ENCODE measurements around the gene LTBP4. TPM values are rescaled to one million over a fixed set of nuclear protein-coding genes. Genes with fewer than 3 reads are reported as not detected.
A peak's percentile ranks its signal among the peaks of the same experiment; 100 is the strongest.

The LTBP4 gene
- total and polyA plus RNA-seq, 2 of the 13 experiments (the other 11 are each of a cell fraction or from before 2014, with no cell fraction given): 0.86 to 2.3 TPM

DNA sequence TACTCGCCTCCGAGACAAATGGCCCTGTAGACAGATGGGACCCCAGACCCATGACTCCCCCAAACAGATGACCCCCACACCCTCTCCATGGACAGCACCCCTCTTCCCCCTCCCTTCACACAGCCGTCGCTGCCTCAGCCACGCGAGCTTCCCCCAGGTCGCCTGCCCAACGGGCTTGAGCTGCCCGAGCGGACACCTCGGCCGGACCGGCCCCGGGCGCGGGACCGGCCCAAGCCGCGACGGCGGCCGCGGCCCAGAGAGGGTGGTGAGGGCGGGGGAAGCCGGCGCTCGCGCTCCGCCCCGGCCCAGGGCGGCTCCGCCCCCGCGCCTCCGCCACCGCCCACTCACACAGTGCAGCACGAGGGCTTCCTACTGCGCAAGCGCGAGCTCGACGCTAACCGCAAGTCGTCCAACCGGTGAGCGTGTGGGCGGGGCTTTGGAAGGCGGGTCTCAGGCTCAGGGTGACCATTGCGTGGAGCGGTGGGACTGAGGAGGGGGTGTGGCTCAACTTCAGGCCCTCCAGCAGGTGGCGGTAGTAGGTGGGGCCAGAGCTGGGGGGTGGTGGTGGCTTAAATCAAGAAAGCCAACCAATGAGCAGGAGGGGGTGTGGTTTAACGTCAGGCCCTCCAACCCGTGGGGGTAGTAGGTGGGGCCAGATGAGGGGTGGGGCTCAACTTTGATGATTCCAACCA, 30.7 kb upstream of the LTBP4 start (continued):
- TF ChIP-seq, protein P1, sequence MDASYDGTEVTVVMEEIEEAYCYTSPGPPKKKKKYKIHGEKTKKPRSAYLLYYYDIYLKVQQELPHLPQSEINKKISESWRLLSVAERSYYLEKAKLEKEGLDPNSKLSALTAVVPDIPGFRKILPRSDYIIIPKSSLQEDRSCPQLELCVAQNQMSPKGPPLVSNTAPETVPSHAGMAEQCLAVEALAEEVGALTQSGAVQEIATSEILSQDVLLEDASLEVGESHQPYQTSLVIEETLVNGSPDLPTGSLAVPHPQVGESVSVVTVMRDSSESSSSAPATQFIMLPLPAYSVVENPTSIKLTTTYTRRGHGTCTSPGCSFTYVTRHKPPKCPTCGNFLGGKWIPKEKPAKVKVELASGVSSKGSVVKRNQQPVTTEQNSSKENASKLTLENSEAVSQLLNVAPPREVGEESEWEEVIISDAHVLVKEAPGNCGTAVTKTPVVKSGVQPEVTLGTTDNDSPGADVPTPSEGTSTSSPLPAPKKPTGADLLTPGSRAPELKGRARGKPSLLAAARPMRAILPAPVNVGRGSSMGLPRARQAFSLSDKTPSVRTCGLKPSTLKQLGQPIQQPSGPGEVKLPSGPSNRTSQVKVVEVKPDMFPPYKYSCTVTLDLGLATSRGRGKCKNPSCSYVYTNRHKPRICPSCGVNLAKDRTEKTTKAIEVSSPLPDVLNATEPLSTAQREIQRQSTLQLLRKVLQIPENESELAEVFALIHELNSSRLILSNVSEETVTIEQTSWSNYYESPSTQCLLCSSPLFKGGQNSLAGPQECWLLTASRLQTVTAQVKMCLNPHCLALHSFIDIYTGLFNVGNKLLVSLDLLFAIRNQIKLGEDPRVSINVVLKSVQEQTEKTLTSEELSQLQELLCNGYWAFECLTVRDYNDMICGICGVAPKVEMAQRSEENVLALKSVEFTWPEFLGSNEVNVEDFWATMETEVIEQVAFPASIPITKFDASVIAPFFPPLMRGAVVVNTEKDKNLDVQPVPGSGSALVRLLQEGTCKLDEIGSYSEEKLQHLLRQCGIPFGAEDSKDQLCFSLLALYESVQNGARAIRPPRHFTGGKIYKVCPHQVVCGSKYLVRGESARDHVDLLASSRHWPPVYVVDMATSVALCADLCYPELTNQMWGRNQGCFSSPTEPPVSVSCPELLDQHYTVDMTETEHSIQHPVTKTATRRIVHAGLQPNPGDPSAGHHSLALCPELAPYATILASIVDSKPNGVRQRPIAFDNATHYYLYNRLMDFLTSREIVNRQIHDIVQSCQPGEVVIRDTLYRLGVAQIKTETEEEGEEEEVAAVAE (CRISPR knock-in tag; IDR thresholded peaks at IDR 0.05; ENCODE audit: borderline replicate concordance): no peak
- TF ChIP-seq, protein P2, sequence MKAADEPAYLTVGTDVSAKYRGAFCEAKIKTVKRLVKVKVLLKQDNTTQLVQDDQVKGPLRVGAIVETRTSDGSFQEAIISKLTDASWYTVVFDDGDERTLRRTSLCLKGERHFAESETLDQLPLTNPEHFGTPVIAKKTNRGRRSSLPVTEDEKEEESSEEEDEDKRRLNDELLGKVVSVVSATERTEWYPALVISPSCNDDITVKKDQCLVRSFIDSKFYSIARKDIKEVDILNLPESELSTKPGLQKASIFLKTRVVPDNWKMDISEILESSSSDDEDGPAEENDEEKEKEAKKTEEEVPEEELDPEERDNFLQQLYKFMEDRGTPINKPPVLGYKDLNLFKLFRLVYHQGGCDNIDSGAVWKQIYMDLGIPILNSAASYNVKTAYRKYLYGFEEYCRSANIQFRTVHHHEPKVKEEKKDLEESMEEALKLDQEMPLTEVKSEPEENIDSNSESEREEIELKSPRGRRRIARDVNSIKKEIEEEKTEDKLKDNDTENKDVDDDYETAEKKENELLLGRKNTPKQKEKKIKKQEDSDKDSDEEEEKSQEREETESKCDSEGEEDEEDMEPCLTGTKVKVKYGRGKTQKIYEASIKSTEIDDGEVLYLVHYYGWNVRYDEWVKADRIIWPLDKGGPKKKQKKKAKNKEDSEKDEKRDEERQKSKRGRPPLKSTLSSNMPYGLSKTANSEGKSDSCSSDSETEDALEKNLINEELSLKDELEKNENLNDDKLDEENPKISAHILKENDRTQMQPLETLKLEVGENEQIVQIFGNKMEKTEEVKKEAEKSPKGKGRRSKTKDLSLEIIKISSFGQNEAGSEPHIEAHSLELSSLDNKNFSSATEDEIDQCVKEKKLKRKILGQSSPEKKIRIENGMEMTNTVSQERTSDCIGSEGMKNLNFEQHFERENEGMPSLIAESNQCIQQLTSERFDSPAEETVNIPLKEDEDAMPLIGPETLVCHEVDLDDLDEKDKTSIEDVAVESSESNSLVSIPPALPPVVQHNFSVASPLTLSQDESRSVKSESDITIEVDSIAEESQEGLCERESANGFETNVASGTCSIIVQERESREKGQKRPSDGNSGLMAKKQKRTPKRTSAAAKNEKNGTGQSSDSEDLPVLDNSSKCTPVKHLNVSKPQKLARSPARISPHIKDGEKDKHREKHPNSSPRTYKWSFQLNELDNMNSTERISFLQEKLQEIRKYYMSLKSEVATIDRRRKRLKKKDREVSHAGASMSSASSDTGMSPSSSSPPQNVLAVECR (CRISPR knock-in tag; IDR thresholded peaks at IDR 0.05; ENCODE audit: borderline replicate concordance): peak; percentile 44; the same call in 1 of the 2 replicates
- TF ChIP-seq ZNF674 (CRISPR knock-in tag; IDR thresholded peaks at IDR 0.05; ENCODE audit: low read depth): no peak
- TF ChIP-seq, protein P3, sequence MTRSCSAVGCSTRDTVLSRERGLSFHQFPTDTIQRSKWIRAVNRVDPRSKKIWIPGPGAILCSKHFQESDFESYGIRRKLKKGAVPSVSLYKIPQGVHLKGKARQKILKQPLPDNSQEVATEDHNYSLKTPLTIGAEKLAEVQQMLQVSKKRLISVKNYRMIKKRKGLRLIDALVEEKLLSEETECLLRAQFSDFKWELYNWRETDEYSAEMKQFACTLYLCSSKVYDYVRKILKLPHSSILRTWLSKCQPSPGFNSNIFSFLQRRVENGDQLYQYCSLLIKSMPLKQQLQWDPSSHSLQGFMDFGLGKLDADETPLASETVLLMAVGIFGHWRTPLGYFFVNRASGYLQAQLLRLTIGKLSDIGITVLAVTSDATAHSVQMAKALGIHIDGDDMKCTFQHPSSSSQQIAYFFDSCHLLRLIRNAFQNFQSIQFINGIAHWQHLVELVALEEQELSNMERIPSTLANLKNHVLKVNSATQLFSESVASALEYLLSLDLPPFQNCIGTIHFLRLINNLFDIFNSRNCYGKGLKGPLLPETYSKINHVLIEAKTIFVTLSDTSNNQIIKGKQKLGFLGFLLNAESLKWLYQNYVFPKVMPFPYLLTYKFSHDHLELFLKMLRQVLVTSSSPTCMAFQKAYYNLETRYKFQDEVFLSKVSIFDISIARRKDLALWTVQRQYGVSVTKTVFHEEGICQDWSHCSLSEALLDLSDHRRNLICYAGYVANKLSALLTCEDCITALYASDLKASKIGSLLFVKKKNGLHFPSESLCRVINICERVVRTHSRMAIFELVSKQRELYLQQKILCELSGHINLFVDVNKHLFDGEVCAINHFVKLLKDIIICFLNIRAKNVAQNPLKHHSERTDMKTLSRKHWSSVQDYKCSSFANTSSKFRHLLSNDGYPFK (CRISPR knock-in tag; IDR thresholded peaks at IDR 0.05; ENCODE audit: borderline replicate concordance): no peak
- no peak for TF ChIP-seq RAD51 (IDR thresholded peaks at IDR 0.05; ENCODE audit: borderline replicate concordance)
- TF ChIP-seq KAT7 (CRISPR knock-in tag; IDR thresholded peaks at IDR 0.05; ENCODE audit: borderline replicate concordance): no peak
- no peak for TF ChIP-seq AHR (CRISPR knock-in tag; IDR thresholded peaks at IDR 0.05)
- TF ChIP-seq, protein P4, sequence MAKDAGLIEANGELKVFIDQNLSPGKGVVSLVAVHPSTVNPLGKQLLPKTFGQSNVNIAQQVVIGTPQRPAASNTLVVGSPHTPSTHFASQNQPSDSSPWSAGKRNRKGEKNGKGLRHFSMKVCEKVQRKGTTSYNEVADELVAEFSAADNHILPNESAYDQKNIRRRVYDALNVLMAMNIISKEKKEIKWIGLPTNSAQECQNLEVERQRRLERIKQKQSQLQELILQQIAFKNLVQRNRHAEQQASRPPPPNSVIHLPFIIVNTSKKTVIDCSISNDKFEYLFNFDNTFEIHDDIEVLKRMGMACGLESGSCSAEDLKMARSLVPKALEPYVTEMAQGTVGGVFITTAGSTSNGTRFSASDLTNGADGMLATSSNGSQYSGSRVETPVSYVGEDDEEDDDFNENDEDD (CRISPR knock-in tag; IDR thresholded peaks at IDR 0.05; ENCODE audit: borderline replicate concordance): peak; percentile 60; the same call in 1 of the 2 replicates
- peak; percentile 98 for TF ChIP-seq ARNTL (CRISPR knock-in tag; IDR thresholded peaks at IDR 0.05)
- no peak for TF ChIP-seq MAFG (CRISPR knock-in tag; IDR thresholded peaks at IDR 0.05)
- TF ChIP-seq ZNF841 (CRISPR knock-in tag; IDR thresholded peaks at IDR 0.05; ENCODE audit: borderline replicate concordance): no peak
- TF ChIP-seq ZNF264 (CRISPR knock-in tag; IDR thresholded peaks at IDR 0.05): no peak
- no peak for TF ChIP-seq DNMT1 (CRISPR knock-in tag; IDR thresholded peaks at IDR 0.05)
- no peak for TF ChIP-seq SMC3 (IDR thresholded peaks at IDR 0.05; ENCODE audit: low read length)
- TF ChIP-seq ZNF446 (CRISPR knock-in tag; IDR thresholded peaks at IDR 0.05): no peak

All from HepG2 (cell line).